Measurements from ENCODE around the gene PCBD2.

PCBD2 gene

DNA sequence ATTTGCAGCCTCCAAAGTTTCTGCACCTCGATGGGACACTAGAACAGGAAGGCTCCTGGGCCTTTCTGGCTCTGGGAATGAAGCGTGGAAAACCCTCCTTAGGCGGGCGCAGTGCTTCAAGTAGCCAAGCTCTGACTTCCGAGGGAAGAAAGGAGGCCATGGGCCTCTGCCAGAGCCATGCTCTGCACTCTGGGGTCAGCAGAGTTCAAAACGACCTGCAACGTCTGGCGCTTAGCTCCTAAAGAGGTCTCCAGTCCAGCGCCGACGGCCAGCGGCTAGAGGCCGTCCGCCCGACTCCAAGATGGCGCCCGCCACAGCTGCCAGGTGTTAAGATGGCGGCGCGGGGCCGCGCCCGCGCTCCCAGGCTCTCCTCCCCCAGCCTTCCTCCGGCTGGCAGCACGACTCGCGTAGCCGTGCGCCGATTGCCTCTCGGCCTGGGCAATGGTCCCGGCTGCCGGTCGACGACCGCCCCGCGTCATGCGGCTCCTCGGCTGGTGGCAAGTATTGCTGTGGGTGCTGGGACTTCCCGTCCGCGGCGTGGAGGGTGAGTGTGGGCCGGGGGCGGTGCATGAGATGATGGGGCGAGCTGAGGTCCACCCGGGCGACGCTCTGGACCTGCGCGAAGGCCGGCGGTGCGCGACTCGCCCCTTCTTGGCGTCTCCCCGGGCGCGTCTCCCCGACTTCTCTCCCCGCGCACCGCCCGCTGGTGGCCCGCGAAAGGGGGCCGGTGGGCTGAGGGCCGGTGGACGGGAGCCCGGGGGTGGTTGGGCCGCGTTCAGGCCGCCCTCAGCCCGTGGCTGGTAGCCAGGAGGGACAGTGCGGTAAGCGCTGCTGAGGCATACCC, 30.7 kb upstream of the PCBD2 start, which contains the start of gene TXNDC15:
TXNDC15 (plus strand) TSS at position 385 of the 844 bp plus-strand sequence; CDS start at position 442, 57 bp downstream.
- TF ChIP-seq FOXP2 (optimal IDR thresholded peaks at IDR 0.05; ENCODE audit: borderline replicate concordance, extremely low read depth, extremely low read length, insufficient read depth) = peak; percentile 56
- TF ChIP-seq, protein P1, sequence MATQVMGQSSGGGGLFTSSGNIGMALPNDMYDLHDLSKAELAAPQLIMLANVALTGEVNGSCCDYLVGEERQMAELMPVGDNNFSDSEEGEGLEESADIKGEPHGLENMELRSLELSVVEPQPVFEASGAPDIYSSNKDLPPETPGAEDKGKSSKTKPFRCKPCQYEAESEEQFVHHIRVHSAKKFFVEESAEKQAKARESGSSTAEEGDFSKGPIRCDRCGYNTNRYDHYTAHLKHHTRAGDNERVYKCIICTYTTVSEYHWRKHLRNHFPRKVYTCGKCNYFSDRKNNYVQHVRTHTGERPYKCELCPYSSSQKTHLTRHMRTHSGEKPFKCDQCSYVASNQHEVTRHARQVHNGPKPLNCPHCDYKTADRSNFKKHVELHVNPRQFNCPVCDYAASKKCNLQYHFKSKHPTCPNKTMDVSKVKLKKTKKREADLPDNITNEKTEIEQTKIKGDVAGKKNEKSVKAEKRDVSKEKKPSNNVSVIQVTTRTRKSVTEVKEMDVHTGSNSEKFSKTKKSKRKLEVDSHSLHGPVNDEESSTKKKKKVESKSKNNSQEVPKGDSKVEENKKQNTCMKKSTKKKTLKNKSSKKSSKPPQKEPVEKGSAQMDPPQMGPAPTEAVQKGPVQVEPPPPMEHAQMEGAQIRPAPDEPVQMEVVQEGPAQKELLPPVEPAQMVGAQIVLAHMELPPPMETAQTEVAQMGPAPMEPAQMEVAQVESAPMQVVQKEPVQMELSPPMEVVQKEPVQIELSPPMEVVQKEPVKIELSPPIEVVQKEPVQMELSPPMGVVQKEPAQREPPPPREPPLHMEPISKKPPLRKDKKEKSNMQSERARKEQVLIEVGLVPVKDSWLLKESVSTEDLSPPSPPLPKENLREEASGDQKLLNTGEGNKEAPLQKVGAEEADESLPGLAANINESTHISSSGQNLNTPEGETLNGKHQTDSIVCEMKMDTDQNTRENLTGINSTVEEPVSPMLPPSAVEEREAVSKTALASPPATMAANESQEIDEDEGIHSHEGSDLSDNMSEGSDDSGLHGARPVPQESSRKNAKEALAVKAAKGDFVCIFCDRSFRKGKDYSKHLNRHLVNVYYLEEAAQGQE (IDR thresholded peaks at IDR 0.05; ENCODE audit: insufficient read depth in 1 of 2, low read depth in 2 of 2, low read length in 2 of 2) = peak; percentile 45 to 59; a peak in 3 of 4 replicates
- TF ChIP-seq POLR2AphosphoS5 (IDR thresholded peaks at IDR 0.05; ENCODE audit: low read depth, low read length) = peak; percentile 80
- peak; percentile 100 for TF ChIP-seq TAF1 (IDR thresholded peaks at IDR 0.05; ENCODE audit: borderline replicate concordance, insufficient read depth, low read length)
- TF ChIP-seq SIN3A (IDR thresholded peaks at IDR 0.05; ENCODE audit: borderline replicate concordance, insufficient read depth, low read length) = no peak

DNA sequence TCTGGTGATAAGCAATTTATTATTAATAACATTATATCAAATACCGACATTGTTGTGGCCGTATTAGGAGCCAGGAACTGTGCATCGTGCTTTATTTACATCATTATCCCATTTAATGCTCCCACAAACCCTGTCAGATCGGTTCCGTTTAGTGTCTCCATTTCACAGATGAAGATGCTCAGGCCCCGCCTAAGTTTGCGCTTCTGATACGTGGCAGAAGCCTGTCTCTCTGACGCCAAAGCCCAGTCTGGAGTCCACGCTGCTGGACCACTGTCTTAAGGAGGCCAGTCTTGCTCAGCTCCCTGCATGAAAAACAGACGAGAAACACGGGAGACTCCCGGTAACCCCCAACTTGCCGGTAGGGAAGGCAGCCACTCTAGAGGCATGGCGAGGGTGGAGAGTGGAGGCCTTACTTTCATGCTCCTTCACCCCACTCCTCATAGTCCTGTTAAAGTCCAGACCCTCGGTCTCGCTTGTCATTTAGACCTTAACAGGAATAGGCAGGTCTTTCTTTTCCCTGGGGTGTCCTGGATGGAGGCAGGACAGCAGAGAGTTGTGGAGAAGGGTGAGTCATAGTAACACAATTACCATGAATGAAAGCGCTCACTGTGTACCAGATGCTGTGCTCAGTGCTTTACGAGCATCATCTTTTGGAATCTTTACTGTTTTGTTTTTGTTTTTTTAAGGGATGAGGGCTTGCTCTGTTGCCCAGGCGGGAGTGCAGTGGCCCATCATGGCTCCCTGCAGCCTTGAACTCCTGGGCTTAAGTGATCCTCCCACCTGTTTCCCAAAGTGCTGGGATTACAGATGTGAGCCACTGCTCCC, 29.9 kb upstream of the PCBD2 start:
- TF ChIP-seq SIN3A (IDR thresholded peaks at IDR 0.05; ENCODE audit: borderline replicate concordance, insufficient read depth, low read length) (no peak), POLR2AphosphoS5 (IDR thresholded peaks at IDR 0.05; ENCODE audit: low read depth, low read length) (peak; percentile 88)

DNA sequence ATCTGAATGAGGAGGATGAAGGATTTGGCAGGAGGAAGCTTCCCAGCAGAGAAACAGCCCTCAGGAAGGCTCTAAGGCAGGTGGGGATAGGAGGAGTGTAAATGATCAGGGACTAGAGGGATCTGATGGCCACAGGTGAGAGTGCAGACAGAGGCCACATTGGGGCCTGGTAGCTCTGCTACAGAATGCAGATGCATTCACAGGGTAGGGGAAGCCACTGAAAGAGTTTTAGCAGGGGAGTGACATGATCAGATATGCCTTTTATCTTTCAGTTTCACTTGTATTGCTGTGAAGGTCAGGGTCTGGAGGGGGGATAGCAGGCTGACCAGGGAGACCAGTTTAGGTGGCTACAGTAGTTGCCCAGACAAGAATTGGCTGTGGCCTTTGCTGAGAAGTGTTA, 27.8 kb upstream of the PCBD2 start:
- no peak for TF ChIP-seq TAF1 (IDR thresholded peaks at IDR 0.05; ENCODE audit: borderline replicate concordance, insufficient read depth, low read length)
- TF ChIP-seq SIN3A (IDR thresholded peaks at IDR 0.05; ENCODE audit: borderline replicate concordance, insufficient read depth, low read length) = no peak
- no peak for TF ChIP-seq FOXP2 (optimal IDR thresholded peaks at IDR 0.05; ENCODE audit: borderline replicate concordance, extremely low read depth, extremely low read length, insufficient read depth)
- TF ChIP-seq, protein P1 (IDR thresholded peaks at IDR 0.05; ENCODE audit: insufficient read depth in 1 of 2, low read depth in 2 of 2, low read length in 2 of 2) = no peak
- no peak for TF ChIP-seq POLR2AphosphoS5 (IDR thresholded peaks at IDR 0.05; ENCODE audit: low read depth, low read length)

DNA sequence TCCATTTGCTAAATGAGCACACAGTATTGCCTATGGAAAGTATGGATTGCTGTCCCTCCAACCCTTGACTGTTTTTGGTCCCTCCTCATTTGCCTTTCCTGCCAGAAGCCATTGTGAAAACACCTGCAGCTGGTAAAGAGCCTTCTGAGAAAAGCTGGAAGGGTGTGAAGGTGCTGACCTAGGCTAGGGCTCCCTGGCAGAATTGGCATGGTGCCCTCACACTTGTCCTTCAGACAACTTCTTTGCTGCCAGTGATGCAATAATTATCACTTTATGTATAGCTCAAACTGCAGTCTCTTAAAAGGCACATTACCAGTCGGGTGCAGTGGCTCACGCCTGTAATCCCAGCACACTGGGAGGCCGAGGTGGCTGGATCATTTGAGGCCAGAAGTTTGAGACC, 26.5 kb upstream of the PCBD2 start:
- TF ChIP-seq SIN3A (IDR thresholded peaks at IDR 0.05; ENCODE audit: borderline replicate concordance, insufficient read depth, low read length) (no peak), POLR2AphosphoS5 (IDR thresholded peaks at IDR 0.05; ENCODE audit: low read depth, low read length) (no peak), TAF1 (IDR thresholded peaks at IDR 0.05; ENCODE audit: borderline replicate concordance, insufficient read depth, low read length) (no peak), FOXP2 (optimal IDR thresholded peaks at IDR 0.05; ENCODE audit: borderline replicate concordance, extremely low read depth, extremely low read length, insufficient read depth) (no peak)
- TF ChIP-seq, protein P1 (IDR thresholded peaks at IDR 0.05; ENCODE audit: insufficient read depth in 1 of 2, low read depth in 2 of 2, low read length in 2 of 2) = no peak

DNA sequence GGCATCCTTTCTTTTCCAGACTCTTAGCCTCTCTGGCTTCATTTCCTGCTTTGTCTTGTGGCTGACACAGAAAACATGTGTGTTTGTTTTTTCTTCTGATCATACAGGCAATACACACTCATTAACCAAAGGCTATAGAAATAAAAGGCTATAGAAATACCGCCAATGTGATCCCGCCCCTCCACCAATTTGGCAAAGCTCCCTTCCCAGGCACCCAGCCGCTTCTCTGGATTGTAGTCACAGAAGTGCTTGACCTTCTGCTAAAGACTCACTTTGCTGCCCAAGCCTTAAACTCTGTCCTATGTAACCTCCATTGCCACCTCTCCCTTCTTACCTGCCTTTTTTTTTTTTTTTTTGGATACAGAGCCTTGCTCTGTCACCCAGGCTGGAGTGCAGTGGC, 25.5 kb upstream of the PCBD2 start:
- TF ChIP-seq SIN3A (IDR thresholded peaks at IDR 0.05; ENCODE audit: borderline replicate concordance, insufficient read depth, low read length) (no peak), POLR2AphosphoS5 (IDR thresholded peaks at IDR 0.05; ENCODE audit: low read depth, low read length) (no peak), FOXP2 (optimal IDR thresholded peaks at IDR 0.05; ENCODE audit: borderline replicate concordance, extremely low read depth, extremely low read length, insufficient read depth) (no peak)
- TF ChIP-seq, protein P1 (IDR thresholded peaks at IDR 0.05; ENCODE audit: insufficient read depth in 1 of 2, low read depth in 2 of 2, low read length in 2 of 2) = no peak

Measured in PFSK-1 (cell line).